Stimulated activated CD8-positive, alpha-beta memory T cell treated with anti-CD3 and anti-CD28 coated beads, Interleukin-7, amount 100 ng/mL, for 48 hours (primary cell): ENCODE results near the gene TRMT11.
"Not testable (repeated sequence)": the region's sequence is repeated elsewhere in the genome, so short reads cannot be mapped to it uniquely, and the experiment has no call there.

Experiments used
- DNase-seq, 2 donors: peaks; one replicate each; pipeline ENCODE4 v3.0.0-alpha.2; 2020; ENCODE audit warnings: low read depth in 1 of 2; ENCODE audit errors: extremely low read depth in 1 of 2

The TRMT11 gene

DNA sequence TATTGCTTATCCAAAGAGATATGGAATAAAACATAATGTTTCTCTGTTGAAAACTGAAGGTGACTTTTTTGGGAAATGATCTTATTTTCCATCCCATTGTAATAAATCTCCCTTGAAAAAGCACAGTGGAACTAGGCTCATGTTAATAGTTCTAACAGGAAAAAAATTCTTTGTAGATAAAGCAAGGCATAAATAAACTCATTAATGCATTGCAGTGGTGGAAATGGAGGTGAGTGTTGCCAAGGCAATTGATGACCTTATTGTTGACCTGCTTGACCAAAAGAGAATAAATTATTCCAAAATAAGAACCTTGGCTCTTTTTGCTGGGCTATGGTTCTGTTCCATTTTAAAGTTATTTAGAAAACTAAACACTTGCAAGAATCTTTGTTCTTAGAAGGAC lies 55.2 kb downstream of the TRMT11 start:
- no peak for DNase-seq

DNA sequence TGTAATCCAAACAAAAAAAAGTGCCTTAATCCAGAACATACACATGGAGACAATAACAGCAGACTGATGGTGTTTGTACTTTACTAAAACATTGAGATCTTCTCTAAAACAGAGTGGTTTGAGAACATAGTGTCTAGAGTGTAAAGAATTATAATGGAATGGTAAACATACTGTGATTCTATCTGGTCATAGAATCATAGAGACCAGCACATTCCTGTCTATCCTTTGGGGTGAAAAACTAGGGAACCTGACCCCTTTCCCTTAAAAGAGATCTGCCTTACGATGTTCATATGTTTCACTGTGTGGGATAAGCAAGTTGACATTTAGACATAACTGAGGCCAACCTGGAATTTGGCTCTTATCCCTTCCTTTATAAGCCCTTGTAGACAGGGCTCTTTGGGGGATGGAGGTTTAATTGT lies 55.7 kb downstream of the TRMT11 start:
- no peak for DNase-seq

DNA sequence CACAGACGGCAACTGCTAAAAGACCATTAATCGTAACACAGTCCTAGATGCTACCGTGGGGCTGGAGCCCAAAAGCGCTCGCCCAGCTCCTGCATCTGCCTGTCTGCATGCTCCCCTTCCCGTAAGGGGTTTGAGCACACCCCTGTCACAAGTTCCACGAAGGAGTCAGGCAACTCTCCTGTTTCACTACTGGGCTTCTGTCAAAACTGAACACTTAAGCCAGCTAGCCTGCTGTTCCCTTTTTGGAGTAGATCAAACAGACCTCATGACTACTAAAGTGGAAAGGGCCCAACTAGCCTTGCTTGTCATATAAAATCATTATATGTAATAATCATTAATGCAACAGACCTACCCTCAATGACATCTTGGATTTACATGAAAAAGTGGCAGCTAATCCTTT lies 61.3 kb downstream of the TRMT11 start:
- DNase-seq: no peak

DNA sequence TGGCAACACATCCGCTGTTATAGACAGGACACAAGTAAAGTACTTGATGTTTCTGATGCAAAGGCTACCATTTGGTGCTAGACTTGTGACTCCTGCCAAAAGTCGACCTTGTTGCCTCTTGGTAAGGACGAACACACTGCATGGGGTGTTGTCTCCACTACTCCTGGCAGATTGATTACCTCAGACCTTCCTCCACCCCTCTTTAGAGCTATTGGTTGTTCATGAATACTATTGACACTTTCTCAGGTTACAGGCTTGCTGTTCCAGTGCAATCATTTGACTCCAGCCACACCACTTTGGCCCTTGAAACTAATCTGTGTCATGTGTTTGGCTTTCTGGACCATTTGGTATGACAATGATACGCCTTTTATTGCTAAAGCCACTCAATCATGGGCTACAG lies 62.3 kb downstream of the TRMT11 start:
- DNase-seq: no peak

DNA sequence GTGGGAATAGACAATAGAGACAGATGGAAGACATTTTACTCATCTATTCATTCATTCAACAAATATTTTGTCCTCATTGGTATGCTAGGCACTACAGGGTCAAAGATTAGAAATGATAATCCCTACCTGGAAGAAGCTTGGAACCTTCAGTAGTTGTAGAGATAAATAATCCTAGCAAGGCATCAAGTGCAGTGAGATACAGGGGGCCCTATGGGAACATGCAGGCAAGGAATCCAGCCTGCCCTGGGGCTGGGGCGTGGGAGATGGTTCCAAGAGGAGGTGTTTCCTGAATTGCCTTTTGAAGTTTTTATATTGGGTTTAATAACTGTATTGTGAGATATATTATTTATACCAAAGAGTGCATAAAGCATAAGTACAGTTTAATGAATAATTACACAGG lies 64.5 kb downstream of the TRMT11 start:
- no peak for DNase-seq

DNA sequence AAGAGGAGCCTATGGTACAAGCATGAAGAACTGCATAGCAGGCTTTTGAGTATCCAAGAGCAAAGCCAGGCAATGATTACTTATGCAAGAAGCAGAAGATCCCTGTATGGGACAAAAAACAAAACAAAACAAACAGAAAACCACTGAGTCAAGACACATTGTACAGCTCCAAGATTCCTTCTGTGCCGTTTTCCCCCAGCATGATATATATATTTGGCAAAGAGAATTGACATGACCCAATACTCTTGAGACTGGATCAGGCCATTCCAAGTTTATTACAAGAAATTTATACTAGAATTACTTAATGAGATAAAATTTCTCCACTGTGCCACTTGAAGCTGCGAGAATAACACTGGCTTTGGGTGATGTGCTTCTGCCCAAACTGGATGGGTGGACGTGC lies 65.5 kb downstream of the TRMT11 start:
- no peak for DNase-seq

DNA sequence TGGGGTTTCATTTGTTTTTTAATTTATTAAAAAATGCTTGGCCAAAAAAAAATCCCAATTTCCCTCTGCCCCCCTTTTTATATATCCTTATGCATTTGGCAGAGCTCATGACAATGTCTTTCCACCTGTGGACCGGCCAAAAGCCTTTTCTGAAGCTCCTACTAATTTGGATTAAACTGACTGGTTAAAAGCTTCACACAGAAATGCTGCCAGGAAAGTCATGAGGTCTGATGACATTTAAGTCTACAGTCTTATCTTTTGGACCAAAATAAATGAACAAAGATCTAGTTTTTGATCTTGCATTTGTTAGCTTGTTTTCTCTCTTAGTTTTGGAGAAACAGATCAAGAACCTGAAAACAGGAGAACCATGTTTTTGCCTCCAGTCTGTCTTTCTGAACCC lies 66.1 kb downstream of the TRMT11 start:
- DNase-seq: no peak

DNA sequence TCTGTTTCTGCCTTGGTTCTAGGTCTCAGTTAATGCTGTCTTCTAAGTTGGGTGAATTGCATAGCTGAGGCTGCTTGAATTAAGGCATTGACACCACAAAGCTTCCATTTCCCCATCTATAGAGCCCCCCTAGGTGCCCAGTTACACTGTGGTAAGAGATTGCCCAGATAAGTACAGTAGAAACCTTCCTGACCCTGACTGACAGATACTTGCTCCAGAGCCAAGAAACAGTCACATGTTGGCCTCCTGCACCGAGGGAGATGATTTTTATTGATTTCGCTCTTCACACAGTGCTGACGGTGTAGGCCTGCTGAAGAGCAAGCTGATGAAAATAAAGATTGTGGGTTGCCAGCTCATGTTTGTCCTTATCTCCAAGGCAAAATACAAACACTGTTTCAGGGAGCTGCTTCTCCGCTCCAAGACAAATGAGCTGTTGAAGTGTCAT lies 67.9 kb downstream of the TRMT11 start:
- DNase-seq: no peak

DNA sequence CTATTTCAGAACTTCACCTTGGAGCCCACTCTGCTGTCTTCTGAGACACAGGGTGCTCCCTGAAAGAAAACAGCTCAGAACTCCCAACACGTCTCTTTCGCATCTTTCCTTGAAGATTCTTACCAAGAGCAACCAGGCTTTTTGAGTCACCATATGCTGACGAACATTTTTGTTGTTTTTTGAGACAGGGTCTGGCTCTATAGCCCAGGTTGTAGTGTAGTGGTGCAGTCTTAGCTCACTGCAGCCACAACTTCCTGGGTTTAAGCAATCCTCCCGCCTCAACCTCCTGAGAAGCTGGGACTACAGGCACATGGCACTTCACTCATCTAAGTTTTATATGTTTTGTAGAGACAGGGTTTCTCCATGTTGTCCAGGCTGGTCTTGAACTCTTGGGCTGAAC lies 68.5 kb downstream of the TRMT11 start:
- no peak for DNase-seq

DNA sequence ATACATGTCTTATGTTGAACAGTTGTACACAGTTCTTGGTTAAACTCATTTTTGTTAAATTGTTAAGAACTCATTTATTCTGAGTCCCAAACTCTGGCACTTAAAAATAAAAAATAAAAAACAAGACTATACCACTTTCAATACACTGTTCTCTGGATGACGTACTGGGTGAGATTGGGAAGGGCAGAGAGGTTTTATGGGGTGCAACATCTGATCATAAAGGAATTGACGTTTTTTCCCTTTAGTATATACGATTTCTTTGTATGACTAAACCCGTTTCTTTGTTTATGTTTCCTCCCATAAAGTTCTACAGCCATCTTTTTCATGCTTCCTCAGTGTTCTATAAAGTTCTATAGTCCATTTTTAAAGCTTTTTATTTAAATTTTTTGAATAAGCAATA lies 69.1 kb downstream of the TRMT11 start:
- no peak for DNase-seq

DNA sequence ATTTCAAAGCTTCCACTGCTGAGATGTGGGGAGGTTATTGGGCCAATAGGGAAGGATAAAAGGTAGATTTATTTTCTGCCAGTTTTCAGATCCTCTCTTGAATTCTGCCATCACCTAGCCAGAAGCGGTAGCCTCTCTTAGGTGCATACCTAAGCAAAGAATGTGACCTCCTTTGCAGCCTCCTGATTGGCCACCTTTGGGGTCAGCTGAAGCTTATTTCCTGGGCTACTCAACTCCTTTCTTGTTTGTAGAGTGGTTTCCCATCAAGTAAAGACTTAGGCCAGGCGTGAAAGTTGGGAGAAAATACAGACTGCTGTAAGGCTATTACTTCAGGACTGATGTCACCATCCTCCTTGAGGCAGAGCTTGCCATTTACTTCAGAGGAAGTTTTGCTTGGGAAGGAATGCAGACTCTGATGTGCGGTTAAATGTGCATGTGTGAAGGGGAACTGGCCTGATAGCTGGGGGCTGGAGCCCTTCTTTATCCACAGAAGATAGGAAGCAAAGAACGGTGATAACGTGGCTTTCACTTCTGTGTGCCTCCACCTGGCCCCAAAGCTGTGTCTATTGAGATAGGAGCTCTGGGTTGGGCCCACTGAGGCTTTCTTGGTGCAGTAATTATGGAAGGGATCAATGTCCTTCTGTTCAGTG lies 70.1 kb downstream of the TRMT11 start:
- DNase-seq: no peak

DNA sequence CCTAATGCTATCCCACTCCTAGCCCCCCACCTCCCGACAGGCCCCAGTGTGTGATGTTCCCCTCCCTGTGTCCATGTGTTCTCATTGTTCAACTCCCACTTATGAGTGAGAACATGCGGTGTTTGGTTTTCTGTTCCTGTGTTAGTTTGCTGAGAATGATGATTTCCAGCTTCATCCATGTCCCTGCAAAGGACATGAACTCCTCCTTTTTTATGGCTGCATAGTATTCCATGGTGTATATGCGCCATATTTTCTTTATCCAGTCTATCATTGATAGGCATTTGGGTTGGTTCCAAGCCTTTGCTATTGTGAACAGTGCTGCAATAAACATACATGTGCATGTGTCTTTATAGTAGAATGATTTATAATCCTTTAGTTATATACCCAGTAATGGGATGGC lies 71.7 kb downstream of the TRMT11 start:
- not testable (repeated sequence) for DNase-seq

DNA sequence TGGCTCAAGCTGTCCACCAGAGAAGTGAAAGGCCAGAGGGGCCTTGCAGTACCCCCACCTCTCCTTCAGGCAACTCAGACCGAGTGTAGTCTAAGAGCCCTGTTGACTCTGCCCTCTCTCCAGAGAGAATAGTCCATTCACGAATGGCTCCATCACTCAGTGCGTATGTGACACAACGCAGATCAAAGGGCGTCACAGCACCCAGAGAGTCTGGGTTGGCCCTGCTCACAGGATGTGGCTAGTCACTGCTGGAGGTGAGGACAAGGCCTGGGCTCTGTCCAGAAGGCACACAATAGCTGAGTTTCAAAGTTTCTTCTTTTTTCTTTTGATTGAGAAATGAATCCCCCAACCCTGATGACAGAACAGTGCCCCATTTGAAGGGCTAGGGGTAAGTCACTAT lies 74.1 kb downstream of the TRMT11 start:
- DNase-seq: no peak

DNA sequence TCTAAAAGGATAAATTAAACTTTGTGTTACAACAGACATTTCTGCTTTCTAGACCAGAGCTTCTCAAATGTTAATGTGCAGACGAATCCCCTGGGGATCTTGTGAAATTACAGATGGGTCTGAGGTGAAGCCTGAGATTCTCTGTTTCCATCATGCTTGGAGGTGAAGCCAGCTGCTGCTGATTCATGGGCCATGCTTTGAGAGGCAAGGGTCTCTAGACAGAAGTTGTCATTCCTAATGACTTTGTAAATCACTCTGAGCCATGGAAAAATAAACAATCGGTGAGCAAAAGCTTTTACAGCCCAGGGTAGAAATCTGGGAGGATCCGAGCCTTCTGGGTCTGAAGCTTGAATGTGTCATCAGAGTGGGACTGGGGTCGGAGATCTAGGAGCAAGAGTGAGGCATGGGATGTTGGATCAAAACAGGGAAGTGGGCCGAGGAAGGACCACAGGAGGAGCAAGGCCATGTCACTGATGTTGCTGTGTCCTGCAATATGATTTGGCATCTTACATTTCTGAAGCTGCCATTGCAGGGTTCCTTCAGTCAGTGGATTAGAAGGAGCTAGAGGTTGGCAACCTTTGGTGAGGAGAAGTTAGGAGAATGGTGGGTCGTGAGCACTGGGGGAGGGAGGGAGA lies 77.3 kb downstream of the TRMT11 start:
- no peak for DNase-seq

DNA sequence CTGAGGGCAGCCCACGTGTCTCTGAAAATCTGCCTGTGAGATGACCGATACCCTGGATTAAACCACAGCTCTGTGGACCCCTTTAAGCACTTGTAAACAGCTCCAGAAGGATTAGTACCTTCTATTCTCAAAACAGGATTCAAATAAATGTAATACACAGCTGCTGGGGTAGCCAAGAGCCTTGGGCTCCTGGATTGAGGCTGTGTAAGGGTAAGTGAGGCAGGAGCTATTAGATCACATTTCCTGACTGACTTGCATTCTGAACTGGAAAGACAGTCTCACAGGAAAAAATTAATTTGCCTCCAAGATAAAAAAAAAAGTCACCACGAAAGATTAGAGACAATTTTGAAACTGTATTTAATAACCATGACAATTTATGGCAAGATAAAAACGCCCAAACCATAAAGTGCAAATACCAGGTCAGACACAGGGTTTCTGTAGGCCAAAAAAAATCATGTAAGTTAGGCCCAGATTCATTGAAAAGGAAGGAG lies 78.0 kb downstream of the TRMT11 start:
- no peak for DNase-seq

DNA sequence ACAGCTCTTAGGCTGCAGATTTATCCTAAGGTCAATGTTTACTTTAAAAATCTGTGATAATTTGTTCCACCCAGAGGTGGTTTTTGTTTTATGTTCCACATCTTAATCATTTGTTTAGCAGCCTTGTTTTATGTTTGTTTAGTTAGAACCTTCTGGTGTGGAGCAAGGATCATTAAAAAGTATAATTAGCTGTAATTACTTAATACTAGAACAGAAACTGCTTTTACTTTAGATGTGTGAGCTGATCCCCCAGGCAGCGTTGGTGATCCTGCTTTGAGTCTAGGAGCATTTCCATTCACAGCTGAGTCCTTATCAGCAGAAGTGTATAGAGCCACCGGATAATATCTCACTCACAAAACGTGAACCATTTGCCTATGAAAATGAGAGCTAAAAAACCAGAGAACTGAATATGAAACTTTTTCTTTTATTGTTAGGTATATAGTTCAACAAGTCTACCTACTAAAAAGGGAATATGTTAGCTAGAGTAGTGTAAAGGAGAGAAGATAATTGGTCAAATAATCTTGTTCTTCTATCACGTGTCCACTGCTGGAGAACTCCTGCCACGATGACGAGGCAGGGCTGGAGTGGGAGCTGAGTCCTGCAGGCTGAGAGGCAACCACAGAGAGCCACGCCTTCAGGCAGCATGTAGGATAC lies 78.5 kb downstream of the TRMT11 start:
- no peak for DNase-seq

DNA sequence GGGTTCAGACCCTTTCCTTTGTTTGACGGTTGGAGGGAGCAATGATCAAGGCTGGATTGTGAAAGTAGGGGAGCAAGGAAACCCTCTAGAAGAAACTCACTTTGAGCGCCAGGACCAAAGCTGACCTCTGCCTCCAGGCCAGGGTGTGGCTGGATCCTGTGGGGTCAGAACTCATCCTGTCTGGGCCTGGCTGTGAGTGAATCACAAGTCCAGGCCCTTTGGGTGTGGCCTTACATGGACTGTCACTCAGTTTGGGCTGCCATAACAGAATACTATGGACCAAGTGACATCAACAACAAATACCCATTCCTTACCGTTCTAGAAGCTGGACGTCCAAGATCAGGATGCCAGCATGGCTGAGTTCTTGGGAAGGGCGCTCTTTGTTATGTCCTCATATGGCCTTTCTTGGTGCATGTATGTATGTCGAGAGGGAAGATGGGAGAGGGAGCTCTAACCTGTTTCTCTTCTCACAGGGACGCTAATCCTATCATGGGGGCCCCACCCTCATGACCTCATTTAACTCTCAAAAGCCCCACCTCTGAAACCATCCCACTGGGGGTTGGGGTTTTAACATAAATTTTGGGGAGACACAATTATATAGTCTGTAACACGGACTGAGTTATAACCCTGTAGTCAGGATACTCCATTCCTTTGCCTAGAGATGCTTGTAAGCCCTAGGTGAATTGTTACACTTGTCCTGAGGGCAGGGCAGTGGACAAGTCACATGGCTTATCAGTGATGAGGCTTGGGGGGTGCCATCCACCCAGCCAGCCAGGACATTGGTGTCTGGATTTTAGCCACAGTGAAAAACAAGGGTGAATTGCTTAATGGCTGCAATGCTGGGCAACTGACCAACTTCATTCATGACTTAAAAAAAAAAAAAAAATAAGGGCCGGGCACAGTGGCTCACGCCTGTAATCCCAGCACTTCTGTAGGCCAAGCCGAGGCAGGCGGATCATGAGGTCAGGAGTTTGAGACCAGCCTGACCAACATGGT lies 80.0 kb downstream of the TRMT11 start:
- no peak for DNase-seq

DNA sequence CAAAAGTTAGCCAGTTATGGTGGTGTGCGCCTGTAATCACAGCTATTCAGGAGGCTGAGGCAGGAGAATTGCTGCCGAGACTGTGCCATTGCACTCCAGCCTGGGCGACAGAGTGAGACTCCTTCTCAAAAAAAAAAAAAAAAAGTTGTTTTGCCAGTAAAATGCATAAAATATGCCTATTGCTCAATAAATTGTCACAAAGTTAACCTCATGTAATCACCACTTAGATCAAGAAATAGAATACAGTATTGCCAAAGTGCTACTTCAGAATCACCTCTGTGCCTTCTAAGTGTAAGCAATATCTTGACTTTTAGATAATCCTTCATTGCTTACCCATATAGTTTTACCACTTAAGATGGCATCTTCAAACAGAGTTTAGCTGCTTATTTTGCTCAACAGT lies 80.7 kb downstream of the TRMT11 start:
- no peak for DNase-seq

DNA sequence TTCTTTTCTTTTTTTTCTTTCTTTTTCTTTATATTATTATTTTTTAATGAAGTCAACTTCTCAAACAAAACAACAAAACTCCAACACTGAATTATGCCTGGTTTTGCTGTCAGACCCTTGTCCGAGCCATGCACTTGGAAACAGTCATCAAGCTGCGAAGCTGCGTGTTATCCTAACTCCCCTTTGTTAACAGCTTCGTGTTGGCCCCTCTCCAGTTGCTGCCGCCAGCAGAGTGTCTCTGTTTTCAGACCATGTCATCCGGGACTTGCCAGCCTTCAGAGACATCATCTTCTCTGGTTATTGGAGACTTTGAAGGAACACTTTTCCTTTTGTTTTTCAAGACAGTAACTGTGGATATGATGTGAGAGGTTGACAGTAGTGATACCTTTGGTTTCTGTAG lies 83.1 kb downstream of the TRMT11 start:
- DNase-seq: no peak

DNA sequence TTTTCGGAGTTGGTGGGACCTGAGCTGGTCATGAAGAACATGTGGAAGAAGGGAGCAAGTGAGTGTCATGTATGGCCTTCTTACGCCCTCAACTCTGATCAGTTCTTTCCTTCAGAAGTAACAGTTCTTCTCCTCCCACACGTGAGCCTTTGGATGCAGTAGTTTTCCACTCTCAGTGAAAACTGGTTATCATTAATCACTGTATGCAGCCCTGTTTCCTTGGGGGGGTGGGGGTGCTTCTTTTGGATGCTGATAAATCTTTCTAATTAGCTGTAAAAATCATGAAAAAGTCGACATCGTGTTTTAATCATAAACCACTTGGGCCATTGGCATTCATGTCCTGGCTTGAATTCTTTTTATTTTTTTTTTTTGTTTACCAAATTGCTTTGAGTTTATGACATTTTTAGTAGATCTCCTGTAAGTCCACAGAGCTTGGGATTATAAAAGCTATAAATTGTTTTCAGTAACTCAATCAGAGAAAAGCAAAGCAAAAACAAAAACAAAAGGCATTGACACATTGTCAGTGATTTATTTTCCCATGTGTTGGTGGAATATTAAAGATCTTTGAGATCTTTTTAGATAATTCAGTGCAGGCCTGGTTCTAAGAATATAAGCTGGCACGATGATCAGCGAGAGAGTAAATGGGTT lies 84.8 kb downstream of the TRMT11 start:
- DNase-seq: no peak

DNA sequence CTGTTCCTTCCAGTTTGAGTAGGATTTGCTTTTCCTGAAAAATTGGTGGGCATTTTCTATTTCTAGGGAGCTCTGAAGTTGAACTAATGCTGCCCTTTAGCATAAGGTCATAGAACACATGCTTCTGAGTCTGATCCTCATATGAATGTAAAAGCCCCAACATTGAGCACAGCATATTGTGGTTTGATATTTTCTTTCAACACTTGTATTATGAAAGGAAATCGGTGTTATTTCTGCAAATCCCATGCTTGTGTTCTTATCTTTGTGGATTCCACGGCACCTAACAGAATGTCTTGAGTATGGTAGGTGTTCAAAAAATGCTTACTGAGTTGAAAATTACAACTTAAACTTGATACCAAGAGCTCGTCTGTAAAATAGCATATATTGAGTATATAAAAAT lies 85.8 kb downstream of the TRMT11 start:
- no peak for DNase-seq
